ENCODE data around the gene MRGPRX2.
A peak's percentile ranks its signal among the peaks of the same experiment; 100 is the strongest.

MRGPRX2 gene

DNA sequence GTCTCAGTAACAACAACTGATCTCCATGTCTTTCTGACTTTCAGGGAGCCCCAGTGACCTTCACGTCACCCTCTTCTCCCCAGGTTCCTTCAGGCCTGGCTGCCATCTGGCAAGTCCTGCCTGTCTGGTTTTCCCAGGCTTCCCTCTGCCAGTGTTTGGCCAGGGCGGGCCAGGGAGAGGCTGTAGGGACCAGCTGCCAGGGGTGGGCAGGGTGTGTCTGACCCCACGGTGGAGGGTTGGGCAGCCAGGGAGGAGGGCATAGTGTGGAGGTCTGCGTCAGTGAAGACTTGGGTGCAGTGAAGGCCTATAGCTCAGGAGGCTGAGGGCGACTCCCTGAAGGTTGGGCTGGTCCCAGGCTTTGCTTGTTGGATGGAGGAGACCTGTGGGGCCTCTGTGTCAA is 11.9 kb upstream of the MRGPRX2 start:
- TF ChIP-seq EZH2phosphoT487 (IDR thresholded peaks at IDR 0.05; ENCODE audit: borderline replicate concordance, low read length): no peak
- TF ChIP-seq, protein P1, sequence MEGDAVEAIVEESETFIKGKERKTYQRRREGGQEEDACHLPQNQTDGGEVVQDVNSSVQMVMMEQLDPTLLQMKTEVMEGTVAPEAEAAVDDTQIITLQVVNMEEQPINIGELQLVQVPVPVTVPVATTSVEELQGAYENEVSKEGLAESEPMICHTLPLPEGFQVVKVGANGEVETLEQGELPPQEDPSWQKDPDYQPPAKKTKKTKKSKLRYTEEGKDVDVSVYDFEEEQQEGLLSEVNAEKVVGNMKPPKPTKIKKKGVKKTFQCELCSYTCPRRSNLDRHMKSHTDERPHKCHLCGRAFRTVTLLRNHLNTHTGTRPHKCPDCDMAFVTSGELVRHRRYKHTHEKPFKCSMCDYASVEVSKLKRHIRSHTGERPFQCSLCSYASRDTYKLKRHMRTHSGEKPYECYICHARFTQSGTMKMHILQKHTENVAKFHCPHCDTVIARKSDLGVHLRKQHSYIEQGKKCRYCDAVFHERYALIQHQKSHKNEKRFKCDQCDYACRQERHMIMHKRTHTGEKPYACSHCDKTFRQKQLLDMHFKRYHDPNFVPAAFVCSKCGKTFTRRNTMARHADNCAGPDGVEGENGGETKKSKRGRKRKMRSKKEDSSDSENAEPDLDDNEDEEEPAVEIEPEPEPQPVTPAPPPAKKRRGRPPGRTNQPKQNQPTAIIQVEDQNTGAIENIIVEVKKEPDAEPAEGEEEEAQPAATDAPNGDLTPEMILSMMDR (IDR thresholded peaks at IDR 0.05; ENCODE audit: low read depth, low read length, poor library complexity, severe bottlenecking): no peak
- H3K9me2 ChIP-seq (replicated peaks; ENCODE audit: control insufficient read depth, low read length): no peaks in the 10 kb centered on the region
- no peaks in the 10 kb centered on the region for H4K20me1 ChIP-seq (ENCODE audit: control insufficient read depth, insufficient read depth, low read depth, low read length)
- H3K27ac ChIP-seq (ENCODE audit: low read depth, low read length): no peak overlapping the region
- no peaks in the 10 kb centered on the region for H3K79me2 ChIP-seq (ENCODE audit: control insufficient read depth, low read length)
- H3K4me2 ChIP-seq (ENCODE audit: low read length): no peak overlapping the region
- no peaks in the 10 kb centered on the region for H3K4me1 ChIP-seq (ENCODE audit: control insufficient read depth, low read length)
- no peaks in the 10 kb centered on the region for H3K27me3 ChIP-seq (ENCODE audit: control insufficient read depth, low read length)
- no peaks in the 10 kb centered on the region for H3F3A ChIP-seq (ENCODE audit: control insufficient read depth, insufficient read depth)
- H3K4me3 ChIP-seq (ENCODE audit: low read length): no peak overlapping the region
- H3K36me3 ChIP-seq (ENCODE audit: control insufficient read depth, low read length): no peaks in the 10 kb centered on the region
- H3K9me3 ChIP-seq (ENCODE audit: control insufficient read depth, insufficient read depth, low read length): no peaks in the 10 kb centered on the region

DNA sequence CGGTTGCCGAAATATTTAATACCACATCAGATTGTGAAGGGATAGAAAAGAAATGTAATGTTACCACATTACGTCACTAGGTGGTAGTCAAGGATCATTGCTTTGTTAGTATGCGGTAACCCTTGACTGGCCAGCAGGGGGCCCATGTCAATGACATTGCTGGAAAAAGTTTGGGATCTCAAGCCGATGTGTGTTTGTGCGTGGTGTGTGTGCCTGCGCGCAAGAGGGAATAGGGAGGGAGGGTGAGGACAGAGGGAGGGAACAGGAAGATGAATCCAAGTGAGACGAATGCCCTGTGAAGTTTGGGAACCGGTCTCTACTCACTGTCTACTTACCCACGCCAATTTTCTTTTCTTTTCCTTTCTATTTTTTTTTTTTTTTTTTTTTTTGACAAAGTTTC is 10.7 kb upstream of the MRGPRX2 start:
- H3K4me2 ChIP-seq (ENCODE audit: low read length): peak overlapping the region; percentile 13; the same call in 1 of the 2 replicates
- no peaks in the 10 kb centered on the region for H4K20me1 ChIP-seq (ENCODE audit: control insufficient read depth, insufficient read depth, low read depth, low read length)
- no peaks in the 10 kb centered on the region for H3K79me2 ChIP-seq (ENCODE audit: control insufficient read depth, low read length)
- no peak overlapping the region for H3K27ac ChIP-seq (ENCODE audit: low read depth, low read length)
- H3F3A ChIP-seq (ENCODE audit: control insufficient read depth, insufficient read depth): no peaks in the 10 kb centered on the region
- no peaks in the 10 kb centered on the region for H3K9me2 ChIP-seq (replicated peaks; ENCODE audit: control insufficient read depth, low read length)
- no peaks in the 10 kb centered on the region for H3K4me1 ChIP-seq (ENCODE audit: control insufficient read depth, low read length)
- H3K27me3 ChIP-seq (ENCODE audit: control insufficient read depth, low read length): 0 out of 2 replicates have a peak, but pooled peaks cover 4% of the 10 kb centered on the region
- no peak overlapping the region for H3K4me3 ChIP-seq (ENCODE audit: low read length)
- no peaks in the 10 kb centered on the region for H3K36me3 ChIP-seq (ENCODE audit: control insufficient read depth, low read length)
- no peak for TF ChIP-seq EZH2phosphoT487 (IDR thresholded peaks at IDR 0.05; ENCODE audit: borderline replicate concordance, low read length)
- TF ChIP-seq, protein P1 (IDR thresholded peaks at IDR 0.05; ENCODE audit: low read depth, low read length, poor library complexity, severe bottlenecking): peak; percentile 99
- H3K9me3 ChIP-seq (ENCODE audit: control insufficient read depth, insufficient read depth, low read length): no peaks in the 10 kb centered on the region

DNA sequence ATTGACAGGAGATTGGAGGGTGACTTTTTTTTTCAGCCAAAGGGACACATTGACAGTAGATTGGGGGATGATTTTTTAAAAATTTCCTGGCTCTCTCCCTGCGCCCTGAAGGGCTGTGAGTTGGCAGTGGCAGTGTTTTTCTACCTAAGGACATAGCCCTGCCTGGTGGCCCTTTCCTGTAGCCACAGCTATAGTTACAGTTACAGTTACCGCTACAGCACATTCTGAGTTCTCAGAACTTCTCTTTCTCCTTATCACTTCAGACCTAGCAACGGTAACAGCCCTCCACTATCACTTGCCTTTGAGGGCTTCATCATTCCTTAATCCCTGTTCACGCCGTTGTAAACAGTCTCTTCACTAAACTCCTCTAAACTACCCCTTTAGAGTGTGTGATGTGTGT is 684 bp downstream of the MRGPRX2 start:
- H3K36me3 ChIP-seq (ENCODE audit: control insufficient read depth, low read length): no peaks in the 10 kb centered on the region
- TF ChIP-seq EZH2phosphoT487 (IDR thresholded peaks at IDR 0.05; ENCODE audit: borderline replicate concordance, low read length): no peak
- TF ChIP-seq, protein P1 (IDR thresholded peaks at IDR 0.05; ENCODE audit: low read depth, low read length, poor library complexity, severe bottlenecking): no peak
- H3K27me3 ChIP-seq (ENCODE audit: control insufficient read depth, low read length): 0 out of 2 replicates have a peak, but pooled peaks cover 3% of the 10 kb centered on the region
- no peaks in the 10 kb centered on the region for H3K9me2 ChIP-seq (replicated peaks; ENCODE audit: control insufficient read depth, low read length)
- no peaks in the 10 kb centered on the region for H4K20me1 ChIP-seq (ENCODE audit: control insufficient read depth, insufficient read depth, low read depth, low read length)
- no peaks in the 10 kb centered on the region for H3K79me2 ChIP-seq (ENCODE audit: control insufficient read depth, low read length)
- H3F3A ChIP-seq (ENCODE audit: control insufficient read depth, insufficient read depth): no peaks in the 10 kb centered on the region
- no peaks in the 10 kb centered on the region for H3K4me1 ChIP-seq (ENCODE audit: control insufficient read depth, low read length)
- no peak overlapping the region for H3K4me3 ChIP-seq (ENCODE audit: low read length)
- no peaks in the 10 kb centered on the region for H3K9me3 ChIP-seq (ENCODE audit: control insufficient read depth, insufficient read depth, low read length)
- no peak overlapping the region for H3K27ac ChIP-seq (ENCODE audit: low read depth, low read length)
- no peak overlapping the region for H3K4me2 ChIP-seq (ENCODE audit: low read length)
